Stimulated activated CD4-positive, alpha-beta T cell treated with anti-CD3 and anti-CD28 coated beads, Interleukin-1b, Interleukin-23, amount 100 ng/mL, for 4 hours (primary cell): ENCODE data around the gene DOK6.
"Not testable (repeated sequence)": the region's sequence is repeated elsewhere in the genome, so short reads cannot be mapped to it uniquely, and the experiment has no call there.

Experiments used
- DNase-seq, 2 donors: peaks; one replicate each; pipeline ENCODE4 v3.0.0-alpha.2; 2020; ENCODE audit warnings: low read depth in 2 of 2

DOK6 gene

DNA sequence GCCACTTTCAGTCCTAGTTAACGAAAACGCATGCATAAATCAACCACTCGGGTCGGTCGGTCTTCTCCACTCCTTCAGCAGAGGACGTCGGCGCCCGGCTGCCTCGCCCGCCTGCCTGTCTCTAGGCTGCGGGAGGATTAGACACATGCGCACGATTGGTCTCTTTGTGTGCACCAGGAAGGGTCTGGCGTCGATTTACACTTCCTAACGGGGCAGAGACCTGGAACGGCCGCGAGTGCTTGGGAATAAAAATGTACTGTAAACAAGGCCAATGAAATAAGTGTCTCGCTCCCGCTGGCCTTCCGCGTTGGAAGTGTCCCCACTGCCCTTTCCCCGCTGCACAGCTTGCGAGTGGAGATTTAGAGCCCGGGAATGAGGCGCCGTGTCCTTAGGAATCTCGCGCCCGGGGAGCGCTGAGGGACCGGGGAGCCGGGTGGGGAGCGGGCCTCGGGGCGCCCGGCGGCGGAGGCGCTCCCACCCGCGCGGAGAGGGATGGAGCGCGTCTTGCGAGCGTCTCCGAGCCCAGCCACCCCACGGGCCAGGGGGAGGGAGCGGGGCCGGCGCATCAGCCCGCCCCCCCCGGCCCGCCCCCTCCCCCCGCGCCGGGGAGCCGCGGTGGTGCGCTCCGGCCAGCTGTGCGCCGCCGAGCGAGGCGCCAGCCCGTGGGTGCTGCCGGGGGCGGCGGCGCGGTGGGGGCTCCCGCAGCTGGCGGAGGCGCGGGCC, at the start of gene DOK6:
Gene DOK6, plus strand, starts transcription at position 636 of the 723 bp plus-strand sequence.
- no peak for DNase-seq

- DNase-seq, result no peak
Measured at GRCh38 chr18:69353023-69353422, 47.7 kb upstream of the DOK6 start.

DNA sequence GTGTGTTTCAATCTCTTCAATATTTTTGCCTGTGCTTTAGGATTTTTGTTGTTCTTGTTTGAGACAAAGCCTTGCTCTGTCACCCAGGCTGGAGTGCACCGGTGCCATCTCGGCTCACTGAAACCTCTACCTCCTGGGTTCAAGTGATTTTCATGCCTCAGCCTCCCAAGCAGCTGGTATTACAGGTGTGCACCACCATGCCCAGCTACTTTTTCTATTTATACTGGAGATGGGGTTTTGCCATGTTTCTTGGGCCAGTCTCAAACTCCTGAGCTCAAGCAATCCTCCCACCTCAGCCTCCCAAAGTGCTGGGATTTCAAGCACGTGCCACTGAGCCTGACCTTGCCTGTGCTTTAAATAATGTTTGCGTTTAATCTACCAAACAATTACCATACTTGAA, 43.1 kb upstream of the DOK6 start:
- DNase-seq, result no peak

GRCh38 chr18:69358212-69358895, 42.3 kb upstream of the DOK6 start:
- DNase-seq, result no peak

DNA sequence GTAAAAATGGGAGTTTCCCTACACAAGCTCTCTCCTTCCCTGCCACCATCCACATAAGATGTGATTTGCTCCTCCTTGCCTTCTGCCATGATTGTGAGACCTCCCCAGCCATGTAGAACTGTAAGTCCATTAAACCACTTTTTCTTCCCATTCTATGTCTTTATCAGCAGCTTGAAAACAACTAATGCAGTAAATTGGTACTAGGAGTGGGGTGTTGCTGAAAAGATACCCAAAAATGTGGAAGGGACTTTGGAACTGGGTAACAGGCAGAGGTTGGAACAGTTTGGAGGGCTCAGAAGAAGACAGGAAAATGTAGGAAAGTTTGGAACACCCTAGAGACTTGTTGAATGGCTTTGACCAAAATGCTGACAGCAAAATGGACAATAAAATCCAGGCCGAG, 40.9 kb upstream of the DOK6 start:
- not testable (repeated sequence) for DNase-seq

GRCh38 chr18:69364930-69365329, 35.8 kb upstream of the DOK6 start:
- DNase-seq, result no peak

GRCh38 chr18:69365658-69366057, 35.0 kb upstream of the DOK6 start:
- DNase-seq, result no peak

DNA sequence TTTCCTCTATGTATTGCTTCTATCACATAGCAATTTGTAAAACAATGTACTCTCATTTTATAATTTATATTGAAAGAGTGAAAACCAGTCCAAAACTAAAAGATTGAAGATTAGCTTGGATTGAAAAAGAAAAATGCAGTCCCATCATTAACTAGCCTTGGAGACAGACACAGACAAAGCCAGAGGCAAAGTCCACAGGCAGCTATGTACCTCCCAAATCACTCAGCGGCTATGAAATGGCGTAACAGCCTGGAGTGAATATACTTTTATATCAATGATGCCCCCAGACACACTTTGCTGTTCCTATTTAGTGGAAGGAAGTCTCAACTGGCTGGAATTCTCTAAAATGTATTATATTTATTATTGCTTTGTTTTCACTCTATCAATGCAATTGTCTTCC, 33.6 kb upstream of the DOK6 start:
- DNase-seq, result no peak

DNA sequence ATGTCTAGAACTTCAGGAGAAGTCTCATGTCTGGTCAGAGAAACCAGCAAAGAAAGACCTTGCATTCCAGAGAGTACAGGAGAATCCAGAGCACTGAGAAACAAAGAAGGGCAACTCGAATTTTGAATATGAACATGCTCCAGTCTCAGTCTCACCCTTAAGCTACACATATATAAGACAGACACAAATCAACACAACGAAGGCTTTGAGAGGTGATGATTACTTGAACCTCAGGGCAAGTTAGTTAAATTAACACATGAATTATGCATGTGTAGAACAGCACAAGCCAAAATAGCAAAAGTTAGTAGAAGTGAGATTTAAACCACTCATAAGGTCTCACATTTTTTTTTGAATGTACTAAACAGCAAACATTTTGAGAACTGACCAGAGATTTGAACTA, 29.0 kb upstream of the DOK6 start:
- DNase-seq, result no peak

- DNase-seq, result no peak
Measured at GRCh38 chr18:69380324-69380723, 20.4 kb upstream of the DOK6 start.

DNA sequence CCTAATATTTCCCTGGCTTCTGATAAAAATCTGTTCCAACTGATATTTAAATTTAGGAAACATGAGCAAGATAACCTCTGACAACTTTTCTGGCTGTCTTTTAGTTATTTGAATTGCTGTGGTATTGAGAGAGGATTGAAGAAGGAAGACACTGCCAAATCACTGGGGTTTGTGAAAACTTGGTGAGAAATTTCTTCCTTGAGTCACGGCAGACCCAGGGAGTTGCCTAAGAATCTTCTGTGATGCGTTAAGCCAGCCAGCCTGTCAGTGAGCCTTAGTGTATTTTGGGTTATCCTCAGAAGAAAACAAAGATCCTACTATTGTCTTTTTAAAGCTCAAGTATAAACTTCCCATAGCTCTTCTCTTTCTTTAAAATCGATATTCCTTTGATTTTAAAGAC, 17.5 kb upstream of the DOK6 start:
- no peak for DNase-seq

DNA sequence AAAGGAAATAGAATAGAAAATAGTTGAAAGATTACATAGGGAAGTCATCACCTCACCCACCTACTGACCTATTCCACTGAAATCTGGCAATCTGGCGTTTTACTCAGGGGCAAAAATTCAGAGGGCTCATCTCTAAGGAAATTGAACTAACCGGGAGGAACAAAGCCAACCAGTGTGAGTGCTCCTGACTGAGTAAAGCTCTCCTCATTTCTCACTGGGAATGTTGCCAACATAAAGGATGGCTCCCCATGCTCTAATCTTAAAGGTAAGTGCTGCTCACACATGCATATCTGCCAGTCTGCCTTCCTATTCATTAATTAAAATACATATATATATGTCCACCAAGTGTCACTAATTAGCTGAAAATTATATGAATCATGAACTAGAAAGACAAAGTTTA, 13.5 kb upstream of the DOK6 start:
- DNase-seq, result no peak

- DNase-seq, result no peak
Measured at GRCh38 chr18:69388222-69388621, 12.5 kb upstream of the DOK6 start.

DNA sequence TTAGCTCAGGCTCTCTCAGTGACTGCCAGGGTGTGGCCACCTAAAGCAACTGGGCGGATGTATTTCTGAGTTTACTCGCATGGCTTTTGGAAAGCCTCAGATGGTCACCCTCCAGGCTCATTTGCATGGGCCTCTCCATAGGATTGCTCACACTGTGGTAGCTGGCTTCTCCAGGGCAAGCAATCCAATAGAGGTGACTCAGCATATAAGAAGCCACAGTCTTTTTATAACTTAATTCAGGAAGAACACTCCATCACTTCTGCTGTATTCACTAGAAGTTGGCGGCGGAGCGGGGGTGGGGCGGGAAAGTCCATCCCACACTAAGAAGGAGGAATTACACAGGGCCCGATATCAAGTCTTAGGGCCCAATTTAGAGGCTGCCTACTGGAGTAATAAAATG, 3.6 kb upstream of the DOK6 start:
- DNase-seq, result no peak

GRCh38 chr18:69399253-69399652, 1.4 kb upstream of the DOK6 start:
- DNase-seq, result no peak

DNA sequence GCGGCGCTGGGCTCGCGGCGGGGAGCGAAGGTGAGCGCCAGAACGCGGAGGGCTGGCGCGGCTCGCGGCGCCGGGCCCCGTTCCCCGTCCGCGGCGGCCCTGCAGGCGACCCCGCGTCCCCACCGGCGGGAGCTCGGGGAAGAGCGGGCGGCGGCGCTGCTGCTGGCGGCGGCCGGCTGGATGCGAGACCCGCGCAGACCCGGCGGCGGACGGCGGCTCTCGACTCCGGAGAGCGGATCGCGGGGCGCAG, 213 bp downstream of the DOK6 start:
- no peak for DNase-seq

DNA sequence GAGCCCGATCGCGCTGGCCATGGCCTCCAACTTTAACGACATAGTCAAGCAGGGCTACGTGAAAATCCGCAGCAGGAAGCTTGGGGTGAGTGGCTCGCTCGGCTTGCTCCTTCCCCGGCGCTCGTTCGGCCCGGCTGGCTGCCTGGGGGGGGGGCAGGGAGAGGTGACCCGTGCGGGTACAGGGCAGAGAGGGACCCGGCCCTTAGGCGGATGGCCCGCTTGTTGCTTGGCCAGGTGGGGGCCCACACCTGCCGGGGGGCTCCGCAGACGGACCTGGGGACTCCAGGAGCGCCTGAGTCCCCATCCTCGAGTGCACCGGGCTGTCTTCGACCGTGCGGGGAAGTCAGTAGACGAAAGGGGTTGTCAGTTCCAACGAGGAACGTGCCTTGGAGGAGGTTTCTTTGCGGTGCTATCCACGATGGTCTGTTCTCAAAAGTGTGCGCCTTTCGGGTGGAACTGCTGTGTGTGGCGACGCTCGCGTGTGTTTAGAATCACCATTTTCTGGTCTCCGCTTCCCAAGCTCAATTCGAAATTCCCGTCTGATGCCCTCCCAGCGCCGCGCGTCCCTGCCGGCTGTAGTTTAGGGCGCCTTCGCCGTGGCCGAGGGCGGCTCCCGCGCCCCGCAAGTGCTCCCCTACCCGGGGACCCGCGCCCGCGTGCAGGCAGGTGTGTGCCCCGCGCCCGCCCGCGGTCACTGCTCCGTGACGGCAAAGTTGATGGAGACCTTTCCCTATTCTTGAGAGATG, 711 bp downstream of the DOK6 start:
- DNase-seq, result no peak

DNA sequence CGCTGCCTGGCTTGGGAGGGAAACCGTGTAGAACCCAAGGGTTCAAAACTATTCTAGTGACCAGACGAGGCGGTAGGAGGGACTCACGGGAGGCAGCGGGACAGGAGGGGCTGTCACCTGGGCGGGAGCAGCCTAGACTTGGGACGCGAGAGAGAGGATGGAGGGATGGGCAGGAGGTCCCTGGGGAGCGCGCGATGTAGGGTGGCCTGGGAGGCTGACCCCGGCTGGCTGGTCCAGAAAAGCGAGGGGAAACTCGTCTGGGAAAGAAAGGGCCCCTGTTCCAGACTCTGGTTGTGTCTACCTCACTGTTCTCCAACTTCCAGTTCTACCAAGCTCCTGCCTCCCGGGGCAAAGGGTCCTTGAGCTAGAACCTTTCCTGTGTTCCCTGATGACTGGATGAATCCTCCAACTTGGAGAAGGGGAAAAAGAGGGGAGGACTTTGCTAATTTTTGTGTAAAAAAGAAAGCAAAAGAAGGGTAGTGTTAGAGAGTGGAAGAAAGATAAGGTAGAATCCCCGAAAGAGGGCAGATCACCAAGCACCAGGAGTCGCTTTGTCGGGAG, 1.4 kb downstream of the DOK6 start:
- no peak for DNase-seq

- DNase-seq, result no peak
Measured at GRCh38 chr18:69402533-69402989, 1.9 kb downstream of the DOK6 start.

DNA sequence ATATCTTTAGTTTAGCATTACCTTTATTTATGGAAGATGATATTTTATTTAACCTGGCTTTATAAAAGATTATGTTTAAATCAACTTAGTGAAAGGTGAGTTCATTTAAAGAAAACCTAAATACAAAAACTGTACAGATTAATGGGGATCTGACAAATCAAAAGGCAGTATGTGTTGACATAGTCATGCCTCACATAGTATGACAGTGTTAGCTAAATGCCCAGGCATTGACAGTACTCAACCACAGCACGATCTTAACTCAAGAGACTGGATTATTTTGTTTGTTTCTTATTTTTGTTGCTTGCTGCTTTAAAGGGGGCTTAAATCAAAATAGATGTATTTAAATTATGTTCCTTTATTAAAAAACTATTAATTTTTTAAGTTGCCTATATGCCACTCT, 7.8 kb downstream of the DOK6 start:
- no peak for DNase-seq

GRCh38 chr18:69411199-69411598, 10.5 kb downstream of the DOK6 start:
- DNase-seq, result no peak

GRCh38 chr18:69414184-69414583, 13.5 kb downstream of the DOK6 start:
- DNase-seq, result no peak

GRCh38 chr18:69432847-69433246, 32.2 kb downstream of the DOK6 start:
- no peak for DNase-seq
